AG10803 (cell line): Measurements from ENCODE around the gene KICS2.
"Not testable (repeated sequence)": the region's sequence is repeated elsewhere in the genome, so short reads cannot be mapped to it uniquely, and the experiment has no call there.

Source experiments
- DNase-seq: peaks from one replicate; pipeline ENCODE4 v3.0.0; 2010; ENCODE audit warnings: low read depth
- H3K4me3 ChIP-seq: 2 replicates; pipeline ENCODE4 v1.5.1; 2011; ENCODE audit warnings: mild to moderate bottlenecking, low read length, control low read depth
- TF ChIP-seq, protein P1 (sequence below): conservative IDR thresholded peaks from 2 replicates; pipeline ENCODE4 v1.5.1; 2011; ENCODE audit warnings: mild to moderate bottlenecking, low read length, control low read depth, inconsistent platforms

The KICS2 gene

DNA sequence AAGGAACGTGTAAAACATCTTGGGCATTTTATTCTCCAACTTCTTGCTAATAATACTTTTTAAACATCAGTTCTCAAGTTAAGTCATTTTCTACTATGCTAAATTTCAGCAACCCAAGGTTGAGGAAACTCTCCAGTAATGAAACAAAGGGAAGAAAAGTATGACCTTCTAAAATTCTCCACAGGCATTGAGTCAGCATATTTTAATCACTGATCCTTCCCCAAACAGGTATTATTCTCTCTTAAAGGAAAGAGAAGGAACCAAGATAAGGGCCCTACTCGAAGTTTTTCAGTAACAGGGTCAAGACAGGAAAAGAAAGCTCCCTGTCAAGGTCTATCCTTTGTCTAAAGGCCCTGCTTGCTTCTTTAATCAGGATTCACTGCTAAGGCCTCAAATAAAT is 3.0 kb downstream of the KICS2 start:
- no peak overlapping the region for H3K4me3 ChIP-seq
- DNase-seq = no peak
- TF ChIP-seq, protein P1, sequence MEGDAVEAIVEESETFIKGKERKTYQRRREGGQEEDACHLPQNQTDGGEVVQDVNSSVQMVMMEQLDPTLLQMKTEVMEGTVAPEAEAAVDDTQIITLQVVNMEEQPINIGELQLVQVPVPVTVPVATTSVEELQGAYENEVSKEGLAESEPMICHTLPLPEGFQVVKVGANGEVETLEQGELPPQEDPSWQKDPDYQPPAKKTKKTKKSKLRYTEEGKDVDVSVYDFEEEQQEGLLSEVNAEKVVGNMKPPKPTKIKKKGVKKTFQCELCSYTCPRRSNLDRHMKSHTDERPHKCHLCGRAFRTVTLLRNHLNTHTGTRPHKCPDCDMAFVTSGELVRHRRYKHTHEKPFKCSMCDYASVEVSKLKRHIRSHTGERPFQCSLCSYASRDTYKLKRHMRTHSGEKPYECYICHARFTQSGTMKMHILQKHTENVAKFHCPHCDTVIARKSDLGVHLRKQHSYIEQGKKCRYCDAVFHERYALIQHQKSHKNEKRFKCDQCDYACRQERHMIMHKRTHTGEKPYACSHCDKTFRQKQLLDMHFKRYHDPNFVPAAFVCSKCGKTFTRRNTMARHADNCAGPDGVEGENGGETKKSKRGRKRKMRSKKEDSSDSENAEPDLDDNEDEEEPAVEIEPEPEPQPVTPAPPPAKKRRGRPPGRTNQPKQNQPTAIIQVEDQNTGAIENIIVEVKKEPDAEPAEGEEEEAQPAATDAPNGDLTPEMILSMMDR = no peak

DNA sequence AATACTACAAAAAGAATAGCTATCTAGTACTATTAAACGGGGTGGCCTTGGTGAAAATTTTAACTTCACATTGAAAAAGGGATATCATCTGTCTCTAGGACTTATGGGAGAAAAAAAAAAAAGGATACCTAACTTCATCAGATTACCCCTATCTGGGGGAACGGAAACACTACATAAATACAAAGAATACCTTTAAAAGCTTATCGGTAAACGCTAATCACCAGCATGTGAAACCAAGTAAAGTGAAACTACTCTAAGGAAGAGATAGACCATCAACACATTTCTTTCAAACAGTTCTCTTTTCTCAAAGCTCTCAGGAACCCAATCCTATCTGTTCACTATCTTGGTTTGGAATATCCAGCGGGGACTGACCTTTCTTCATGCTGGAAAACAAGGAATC is 3.5 kb downstream of the KICS2 start:
- no peak for DNase-seq
- H3K4me3 ChIP-seq = no peak overlapping the region
- TF ChIP-seq, protein P1 = no peak

DNA sequence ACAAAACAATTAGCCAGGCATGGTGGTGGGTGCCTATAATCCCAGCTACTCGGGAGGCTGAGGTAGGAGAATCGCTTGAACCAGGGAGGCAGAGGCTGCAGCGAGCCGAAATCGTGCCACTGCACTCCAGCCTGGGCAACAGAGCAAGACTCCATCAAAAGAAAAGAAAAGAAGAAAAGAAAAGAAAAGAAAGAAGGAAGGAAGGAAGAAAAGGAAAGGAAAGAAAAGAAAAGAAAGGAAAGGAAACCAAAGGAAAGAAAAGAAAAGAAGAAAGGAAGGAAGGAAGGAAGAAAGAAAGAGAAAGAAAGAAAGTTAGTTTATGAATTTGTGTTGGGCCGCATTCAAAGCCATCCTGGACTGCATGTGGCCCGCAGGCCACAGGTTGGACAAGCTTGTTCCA is 4.5 kb downstream of the KICS2 start:
- not testable (repeated sequence) for DNase-seq, H3K4me3 ChIP-seq

DNA sequence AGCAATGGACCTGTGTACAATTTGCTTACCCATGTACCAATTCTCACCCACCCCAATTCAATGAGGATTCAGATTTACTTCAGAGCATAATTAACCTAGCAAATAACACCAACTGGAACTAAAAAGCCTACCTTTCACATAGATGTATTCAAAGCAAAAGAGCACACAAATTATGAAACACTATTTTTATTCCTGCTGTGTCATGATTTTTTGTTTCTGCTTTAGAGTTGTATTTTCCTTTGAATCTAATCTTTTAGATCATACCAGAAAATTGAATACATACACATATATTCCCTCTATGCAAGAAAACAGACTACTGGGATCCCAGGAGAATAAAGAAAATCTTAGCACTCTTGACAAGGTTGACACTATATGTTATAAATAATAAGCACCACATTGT is 5.9 kb downstream of the KICS2 start:
- no peak overlapping the region for H3K4me3 ChIP-seq
- no peak for DNase-seq
- TF ChIP-seq, protein P1 = no peak

DNA sequence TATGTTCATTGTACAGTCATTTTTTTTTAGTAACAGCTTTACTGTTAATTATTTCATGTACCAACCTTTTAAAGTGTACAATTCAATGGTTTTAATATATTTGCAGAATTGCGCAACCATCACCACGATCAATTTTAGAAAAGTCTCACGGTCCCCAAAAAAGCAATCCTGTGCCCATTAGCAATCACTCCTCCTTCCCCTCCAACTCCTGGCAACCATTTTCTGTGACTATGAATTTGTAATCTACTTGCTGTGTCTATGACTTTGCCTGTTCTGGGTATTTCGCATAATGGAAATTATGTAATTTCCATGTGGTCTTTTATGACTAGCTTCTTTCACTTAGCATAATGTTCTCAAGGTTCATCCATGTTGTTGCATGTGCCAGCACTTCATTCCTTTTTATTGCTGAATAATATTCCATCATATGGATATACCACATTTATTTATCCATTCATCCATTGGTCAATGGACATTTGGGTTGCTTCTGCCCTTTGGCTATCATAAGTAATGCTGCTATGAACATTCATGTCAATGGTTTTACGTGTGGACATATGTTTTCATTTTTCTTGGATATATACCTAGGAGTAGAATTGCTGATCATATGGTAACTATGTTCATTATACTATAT is 9.9 kb downstream of the KICS2 start:
- TF ChIP-seq, protein P1 = no peak
- no peak overlapping the region for H3K4me3 ChIP-seq
- no peak for DNase-seq

DNA sequence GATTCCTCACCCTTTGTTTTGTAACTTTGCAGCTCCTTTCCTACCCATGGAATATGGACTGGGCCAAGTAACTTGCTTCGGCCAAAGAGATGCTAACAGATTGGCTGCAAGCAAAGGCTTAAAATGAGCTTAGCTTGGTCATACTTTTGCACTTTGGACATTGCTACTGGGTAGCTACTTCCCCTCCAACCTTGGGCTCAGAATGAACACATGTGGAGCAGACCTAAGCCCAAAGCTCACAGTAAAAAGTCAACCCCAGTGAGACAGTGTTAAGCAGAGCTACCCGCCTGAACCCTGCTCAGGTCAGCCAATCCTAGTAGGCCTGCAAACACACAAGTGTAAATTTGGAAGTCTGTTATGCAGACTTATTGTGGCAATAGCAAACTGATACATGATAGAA is 14.6 kb downstream of the KICS2 start:
- no peak overlapping the region for H3K4me3 ChIP-seq
- no peak for DNase-seq
- TF ChIP-seq, protein P1 = no peak

DNA sequence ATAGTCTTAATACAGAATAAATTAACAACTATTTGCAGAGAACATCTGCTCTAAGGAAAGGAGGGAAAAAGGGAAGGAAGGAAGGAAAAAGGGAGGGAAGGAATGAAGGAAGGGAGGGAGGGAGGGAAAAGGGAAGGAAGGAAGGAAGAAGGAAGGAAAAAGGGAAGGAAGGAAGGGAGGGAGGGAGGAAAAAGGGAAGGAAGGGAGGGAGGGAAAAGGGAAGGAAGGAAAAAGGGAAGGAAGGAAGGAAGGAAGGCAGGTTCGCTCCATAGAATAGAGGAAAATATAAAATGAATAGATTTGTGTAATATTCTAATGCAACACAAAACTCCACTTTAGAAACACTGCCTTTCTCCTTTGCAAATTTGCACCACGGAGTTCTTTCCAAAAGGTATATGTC is 16.6 kb downstream of the KICS2 start:
- TF ChIP-seq, protein P1 = no peak
- DNase-seq = no peak
- H3K4me3 ChIP-seq = no peak overlapping the region

DNA sequence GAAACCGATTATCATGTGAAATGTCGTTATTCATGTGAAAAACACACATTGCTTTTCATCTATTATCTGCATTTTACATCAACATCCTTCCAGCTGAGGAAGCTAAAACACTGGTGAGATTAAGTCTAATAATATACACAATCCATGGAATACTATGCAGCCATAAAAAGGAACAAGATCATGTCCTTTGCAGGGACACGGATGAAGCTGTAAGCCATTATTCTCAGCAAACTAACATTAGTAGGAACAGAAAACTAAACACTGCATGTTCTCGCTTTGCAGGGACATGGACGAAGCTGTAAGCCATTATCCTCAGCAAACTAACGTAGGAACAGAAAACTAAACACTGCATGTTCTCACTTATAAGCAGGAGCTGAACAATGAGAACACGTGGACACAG is 18.3 kb downstream of the KICS2 start:
- no peak overlapping the region for H3K4me3 ChIP-seq
- no peak for DNase-seq
- TF ChIP-seq, protein P1 = no peak
